ENCODE data around the gene CHRNA1. TPM values are rescaled to one million over a fixed set of nuclear protein-coding genes. Genes with fewer than 3 reads are reported as not detected.

CHRNA1 gene
- total and polyA plus RNA-seq, 9 of the 15 experiments (the other 6 are each of a cell fraction or from before 2014, with no cell fraction given): not detected

DNA sequence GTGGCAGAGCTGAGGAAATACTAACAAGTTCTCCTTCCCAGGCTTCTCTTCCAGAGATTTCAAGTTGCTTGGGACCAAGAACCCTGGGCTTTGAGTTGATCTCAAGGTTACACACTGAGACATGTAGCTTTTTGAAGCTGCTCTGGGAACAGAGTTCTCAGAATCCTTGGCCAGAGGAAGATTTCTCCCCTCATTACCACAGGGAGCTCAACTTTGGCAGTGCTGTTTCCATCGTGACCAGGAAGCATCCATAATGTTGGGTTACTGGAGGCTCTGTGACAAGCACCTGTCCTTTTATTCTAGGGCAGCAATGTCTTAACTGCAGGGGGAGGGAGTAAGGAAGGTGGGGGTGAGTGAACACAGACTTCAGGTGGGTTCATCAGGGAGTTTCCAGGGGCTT is 41.5 kb upstream of the CHRNA1 start (continued):
- TF ChIP-seq ZBED1 (IDR thresholded peaks at IDR 0.05) (no peak), MCM3 (IDR thresholded peaks at IDR 0.05) (no peak)

DNA sequence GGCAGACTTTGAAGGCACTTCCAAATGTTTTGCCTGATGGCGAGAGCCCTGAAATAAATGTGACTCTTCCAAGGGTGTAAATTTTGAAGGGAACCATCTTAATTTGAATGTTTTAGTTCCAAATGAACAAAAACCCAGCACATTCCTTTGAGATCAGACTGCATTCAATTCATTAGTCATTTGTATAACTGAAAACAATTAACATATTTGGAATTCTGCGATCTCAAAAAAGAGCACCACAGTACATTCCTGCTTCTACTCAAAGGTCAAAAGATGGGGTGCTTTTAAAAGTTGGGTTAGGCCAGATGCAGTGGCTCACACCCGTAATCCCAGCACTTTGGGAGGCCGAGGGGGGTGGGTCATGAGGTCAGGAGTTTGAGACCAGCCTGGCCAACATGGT is 38.2 kb upstream of the CHRNA1 start:
- Histone ChIP-seq H3K27ac (ENCODE audit: extremely low read depth, low read depth, low read length) (no peak overlapping the region), H3K9ac (ENCODE audit: insufficient read depth in 1 of 2, low read depth in 2 of 2, low read length in 2 of 2) (no peak overlapping the region), H3K4me3 (no peak overlapping the region), H3K9me1 (ENCODE audit: control insufficient read depth, insufficient read depth, low read length) (no peaks in the 10 kb centered on the region), H3K27me3 (ENCODE audit: control insufficient read depth in 2 of 2, insufficient read depth in 2 of 2, low read length in 2 of 2) (peaks cover 5 to 7% of the 10 kb centered on the region in 2 experiments; a peak in 3 of 5 replicates), H3K9me3 (replicated peaks; ENCODE audit: control insufficient read depth, insufficient read depth, low read depth, low read length) (no peaks in the 10 kb centered on the region), H3K4me1 (replicated peaks in 1 of 2; ENCODE audit: control insufficient read depth in 2 of 2, insufficient read depth in 2 of 2, low read length in 2 of 2) (no peaks in the 10 kb centered on the region), H3K79me2 (ENCODE audit: control insufficient read depth, insufficient read depth, low read length) (no peaks in the 10 kb centered on the region), H4K20me1 (replicated peaks; ENCODE audit: control insufficient read depth, insufficient read depth, low read length) (no peaks in the 10 kb centered on the region), H3K4me2 (ENCODE audit: insufficient read depth, low read length) (no peak overlapping the region), H3K36me3 (ENCODE audit: control insufficient read depth, insufficient read depth, low read length) (no peaks in the 10 kb centered on the region), H2AFZ (ENCODE audit: low read depth, low read length) (no peak overlapping the region)
- TF ChIP-seq, protein P1, sequence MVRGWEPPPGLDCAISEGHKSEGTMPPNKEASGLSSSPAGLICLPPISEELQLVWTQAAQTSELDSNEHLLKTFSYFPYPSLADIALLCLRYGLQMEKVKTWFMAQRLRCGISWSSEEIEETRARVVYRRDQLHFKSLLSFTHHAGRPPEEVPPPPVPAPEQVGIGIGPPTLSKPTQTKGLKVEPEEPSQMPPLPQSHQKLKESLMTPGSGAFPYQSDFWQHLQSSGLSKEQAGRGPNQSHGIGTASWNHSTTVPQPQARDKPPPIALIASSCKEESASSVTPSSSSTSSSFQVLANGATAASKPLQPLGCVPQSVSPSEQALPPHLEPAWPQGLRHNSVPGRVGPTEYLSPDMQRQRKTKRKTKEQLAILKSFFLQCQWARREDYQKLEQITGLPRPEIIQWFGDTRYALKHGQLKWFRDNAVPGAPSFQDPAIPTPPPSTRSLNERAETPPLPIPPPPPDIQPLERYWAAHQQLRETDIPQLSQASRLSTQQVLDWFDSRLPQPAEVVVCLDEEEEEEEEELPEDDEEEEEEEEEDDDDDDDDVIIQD (CRISPR knock-in tag; IDR thresholded peaks at IDR 0.05): no peak
- TF ChIP-seq KDM2B (CRISPR knock-in tag; IDR thresholded peaks at IDR 0.05): no peak
- ChIA-PET CTCF (ENCODE audit: low intra/inter-chr PET ratio) (interaction anchor here (0.5 kb wide), 1 partner anchor 234 kb away, joined by 3 read pairs; no protein-coding TSS in a partner anchor), POLR2A (no interaction called here)
- FAIRE-seq: no peak
- no peak for ATAC-seq
- in situ Hi-C loops (cut with MboI): no loop called here
- 1% methylated on average over 4 of the region's 4 CpGs for WGBS (ENCODE audit: insufficient coverage, low coverage, missing lambda C conversion rate)
- BruUV-seq (replicated peaks): no TSS peak
- intact Hi-C loops (cut with micrococcal nuclease): no loop called here
- no peak for DNase-seq (ENCODE audit: extremely low read depth in 1 of 4, low spot score in 3 of 4)

Data from K562 (cell line).